HG03457 (cell line): ENCODE results near the gene CXCL16.

Source experiments
- ATAC-seq: cut with Tn5 transposase; IDR thresholded peaks from one replicate; pipeline ENCODE4 v1.9.1; 2021; ENCODE audit warnings: moderate number of reproducible peaks; ENCODE audit not compliant: unreplicated experiment

The CXCL16 gene

GRCh38 chr17:4751932-4752331, 12.2 kb upstream of the CXCL16 start:
- no peak for ATAC-seq

- ATAC-seq, result no peak
Measured at GRCh38 chr17:4750606-4751005, 10.9 kb upstream of the CXCL16 start.

GRCh38 chr17:4748686-4749085, 9.0 kb upstream of the CXCL16 start:
- ATAC-seq, result no peak

GRCh38 chr17:4747847-4748246, 8.1 kb upstream of the CXCL16 start:
- ATAC-seq, result no peak

- ATAC-seq, result no peak
Measured at GRCh38 chr17:4744999-4745969, 5.6 kb upstream of the CXCL16 start.

GRCh38 chr17:4743898-4744297, 4.2 kb upstream of the CXCL16 start:
- no peak for ATAC-seq

- ATAC-seq, result no peak
Measured at GRCh38 chr17:4743216-4743615, 3.5 kb upstream of the CXCL16 start.

- no peak for ATAC-seq
Measured at GRCh38 chr17:4742629-4743028, 2.9 kb upstream of the CXCL16 start.

GRCh38 chr17:4742133-4742532, 2.4 kb upstream of the CXCL16 start:
- no peak for ATAC-seq

- ATAC-seq, result no peak
Measured at GRCh38 chr17:4741544-4741943, 1.8 kb upstream of the CXCL16 start.

- no peak for ATAC-seq
Measured at GRCh38 chr17:4740584-4740983, 856 bp upstream of the CXCL16 start.

GRCh38 chr17:4740025-4740351, 260 bp upstream of the CXCL16 start:
- no peak for ATAC-seq

GRCh38 chr17:4738136-4739121, 1.3 kb downstream of the CXCL16 start:
- no peak for ATAC-seq

GRCh38 chr17:4735876-4736651, 3.7 kb downstream of the CXCL16 start:
- ATAC-seq, result no peak

GRCh38 chr17:4734857-4735475, 4.8 kb downstream of the CXCL16 start:
- ATAC-seq, result no peak

GRCh38 chr17:4733073-4733531, 6.6 kb downstream of the CXCL16 start:
- ATAC-seq, result no peak

- no peak for ATAC-seq
Measured at GRCh38 chr17:4728124-4728523, 11.6 kb downstream of the CXCL16 start.

GRCh38 chr17:4725646-4726310, 13.9 kb downstream of the CXCL16 start:
- ATAC-seq, result no peak

GRCh38 chr17:4724650-4725049, 15.1 kb downstream of the CXCL16 start:
- no peak for ATAC-seq
